ENCODE results near the gene KRT25.
"Not testable (repeated sequence)": the region's sequence is repeated elsewhere in the genome, so short reads cannot be mapped to it uniquely, and the experiment has no call there.

Gene KRT25

DNA sequence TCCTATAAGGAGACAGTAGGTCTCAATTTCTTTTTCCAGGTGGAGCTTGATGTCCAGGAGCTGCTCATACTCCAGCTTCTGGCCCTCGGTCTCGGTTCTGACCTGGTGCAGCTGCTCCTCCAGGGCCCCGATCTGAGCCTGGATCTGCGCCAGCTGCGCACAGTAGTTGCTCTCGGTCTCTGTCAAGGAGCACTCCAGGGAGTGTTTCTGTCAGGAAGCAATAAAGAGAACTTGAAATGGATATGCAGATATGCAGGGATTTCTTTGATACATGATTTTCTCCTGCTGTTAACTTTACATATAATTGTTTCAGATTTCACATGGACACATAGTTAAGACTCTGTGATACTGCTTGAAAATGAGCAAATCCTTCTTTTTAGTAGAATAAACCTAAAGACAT lies 4.7 kb downstream of the KRT25 start:
- DNase-seq, result no peak

DNA sequence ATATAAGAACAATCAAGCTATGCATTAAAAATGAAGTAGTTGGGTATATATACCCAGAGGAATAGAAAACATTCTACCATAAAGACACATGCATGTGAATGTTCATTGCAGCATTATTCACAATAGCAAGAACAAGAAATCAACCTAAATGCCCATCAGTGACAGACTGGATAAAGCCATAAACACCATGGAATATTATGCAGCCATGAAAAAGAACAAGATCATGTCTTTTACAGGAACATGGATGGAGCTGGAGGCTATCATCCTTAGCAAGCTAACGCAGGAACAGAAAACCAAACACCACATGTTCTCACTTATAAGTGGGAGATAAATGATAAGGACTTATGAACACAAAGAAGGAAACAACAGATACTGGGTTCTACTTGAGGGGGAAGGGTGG lies 6.5 kb downstream of the KRT25 start:
- not testable (repeated sequence) for DNase-seq

DNA sequence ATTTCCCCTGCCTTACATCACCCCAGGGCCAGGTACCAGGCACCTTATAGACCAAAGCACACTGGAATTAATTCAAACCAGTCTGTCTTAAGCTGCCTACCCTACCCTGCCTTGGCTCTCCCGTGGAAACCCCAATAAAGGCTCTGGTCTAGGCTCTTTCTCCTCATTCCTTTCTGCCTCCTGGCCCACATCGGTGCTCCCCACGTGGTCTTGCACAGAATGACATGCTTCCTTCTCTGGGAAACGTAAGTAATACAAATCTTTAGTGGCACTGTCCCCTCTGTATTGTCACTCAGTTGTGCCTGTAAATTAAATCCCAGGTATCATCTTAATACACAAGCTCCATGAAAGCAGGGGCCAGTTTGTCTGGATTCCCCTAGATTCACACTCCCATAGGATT lies 16.6 kb downstream of the KRT25 start:
- DNase-seq, result no peak

DNA sequence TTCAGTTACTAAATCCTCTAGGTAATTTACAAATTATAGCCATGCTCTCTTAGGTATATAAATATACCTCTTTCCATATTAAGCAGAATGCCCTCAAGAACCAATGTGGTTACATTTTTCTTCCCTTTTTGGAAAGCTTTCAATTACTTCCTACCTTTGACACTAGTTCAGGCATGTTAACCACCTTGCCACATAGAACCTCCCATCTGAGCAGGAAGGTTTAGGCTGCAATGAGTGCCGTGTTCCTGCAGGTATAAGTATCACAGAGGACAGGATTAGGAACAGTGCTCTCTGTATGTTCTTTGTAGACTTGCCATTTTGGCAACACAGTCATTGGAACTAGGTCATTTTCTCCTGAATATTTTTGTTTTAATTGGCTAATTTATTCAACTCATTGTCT lies 20.1 kb downstream of the KRT25 start:
- DNase-seq, result no peak

DNA sequence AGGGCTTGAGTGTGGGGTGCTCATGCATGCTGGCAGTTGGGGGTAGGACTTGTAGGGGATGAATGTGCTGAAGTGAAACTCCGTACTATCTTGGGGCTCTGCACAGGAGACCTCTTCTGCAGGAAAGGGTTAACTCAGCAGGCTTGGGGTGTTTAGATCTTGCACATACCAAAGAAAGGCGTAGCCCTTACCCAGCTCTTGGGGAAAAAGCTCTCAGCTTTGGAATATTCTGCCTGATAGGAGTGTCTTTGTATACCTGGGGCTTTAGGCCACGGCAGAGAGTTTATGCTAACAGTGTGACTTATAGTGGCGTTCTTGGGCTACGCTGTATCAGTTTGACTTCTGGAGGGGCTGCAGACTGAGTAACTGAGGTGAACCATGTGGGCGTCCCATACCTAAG lies 21.1 kb downstream of the KRT25 start:
- no peak for DNase-seq

DNA sequence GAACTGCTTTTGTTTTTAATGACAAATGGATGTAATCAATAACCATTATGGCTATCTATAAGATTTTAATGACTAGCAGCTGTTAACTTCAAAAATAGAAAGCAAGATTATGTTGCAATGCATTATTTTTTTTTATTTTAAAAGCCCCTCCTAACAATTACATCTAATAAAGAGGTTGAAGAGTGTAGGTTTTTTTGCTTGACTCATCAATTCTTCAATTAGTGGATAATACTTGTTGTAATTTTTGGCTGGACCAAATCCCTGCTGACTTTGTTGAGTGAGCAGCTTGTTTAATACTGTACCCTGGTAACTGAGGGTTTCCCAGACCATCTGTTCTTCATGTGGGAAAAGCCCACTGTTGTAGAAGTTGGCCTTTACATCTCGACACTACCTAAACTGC lies 24.2 kb downstream of the KRT25 start:
- no peak for DNase-seq

DNA sequence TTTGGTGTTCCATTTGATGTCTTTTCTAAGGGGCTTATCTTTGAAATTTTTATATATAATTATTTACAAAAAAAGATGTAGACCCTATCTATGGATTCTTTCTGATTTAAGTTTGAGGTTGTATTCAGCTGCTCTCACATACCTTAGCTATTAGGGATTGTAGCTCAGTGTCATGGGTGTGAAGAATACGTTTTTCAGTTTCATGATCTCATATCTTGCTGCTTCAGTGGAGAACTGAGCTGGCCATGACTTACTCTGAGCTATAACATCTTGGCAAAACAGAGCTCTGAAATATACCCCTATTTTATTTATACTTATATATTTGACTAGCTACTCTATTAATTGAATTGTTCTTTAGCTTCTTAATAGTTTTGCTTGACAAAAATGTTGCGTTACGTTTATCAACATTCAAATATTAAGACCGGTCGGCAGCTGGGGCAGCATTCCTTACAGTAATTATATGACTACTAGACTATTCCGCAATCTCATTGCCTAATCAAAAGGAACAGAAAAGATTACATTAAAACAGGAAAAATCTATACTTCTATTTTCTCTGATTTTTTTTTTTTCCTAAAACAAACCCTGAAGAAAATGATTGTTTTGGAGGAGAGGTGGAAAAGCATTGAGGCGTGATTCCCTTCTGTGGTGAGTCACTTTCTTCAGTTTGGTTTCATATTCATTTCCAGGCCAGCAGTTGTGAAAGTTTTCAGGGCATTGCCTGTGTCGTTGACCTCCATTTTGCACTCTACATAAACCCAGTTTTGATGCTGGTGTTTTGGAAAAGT lies 27.5 kb downstream of the KRT25 start:
- no peak for DNase-seq

DNA sequence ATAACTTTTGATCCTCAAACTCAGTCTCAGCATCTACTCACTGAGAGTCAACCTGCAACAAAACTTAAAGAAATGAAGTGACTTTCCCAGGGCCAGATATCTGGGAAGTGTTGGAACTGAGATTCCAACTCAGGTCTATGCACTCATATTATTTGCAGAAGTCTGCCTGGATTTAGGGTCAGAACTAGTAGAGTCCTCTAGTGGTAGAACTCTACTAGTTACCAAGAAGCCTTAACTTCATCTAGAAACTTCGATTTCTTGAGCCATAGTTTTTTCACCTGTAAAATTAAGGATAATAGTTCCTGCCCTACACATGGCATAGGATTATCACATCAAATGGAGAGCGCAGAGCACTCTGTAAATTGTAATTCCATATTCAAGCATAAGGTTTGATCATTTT lies 28.2 kb downstream of the KRT25 start:
- DNase-seq, result no peak

DNA sequence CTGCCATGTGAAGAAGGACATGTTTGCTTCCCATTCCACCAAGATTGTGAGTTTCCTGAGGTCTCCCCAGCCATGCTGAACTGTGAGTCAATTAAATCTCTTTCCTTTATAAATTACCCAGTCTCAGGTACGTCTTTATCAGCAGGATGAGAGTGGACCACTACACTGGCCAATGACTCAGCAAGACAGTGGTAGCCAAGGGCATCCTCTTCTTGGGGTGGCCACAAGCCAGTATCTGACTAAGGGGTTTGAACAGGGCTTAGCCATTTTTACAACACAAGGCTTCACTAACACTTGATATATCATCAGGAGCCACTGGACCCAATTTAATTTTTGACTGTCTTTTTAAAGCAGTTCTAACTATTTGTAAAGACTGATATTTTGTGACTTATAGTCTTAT lies 30.5 kb downstream of the KRT25 start:
- DNase-seq, result no peak

DNA sequence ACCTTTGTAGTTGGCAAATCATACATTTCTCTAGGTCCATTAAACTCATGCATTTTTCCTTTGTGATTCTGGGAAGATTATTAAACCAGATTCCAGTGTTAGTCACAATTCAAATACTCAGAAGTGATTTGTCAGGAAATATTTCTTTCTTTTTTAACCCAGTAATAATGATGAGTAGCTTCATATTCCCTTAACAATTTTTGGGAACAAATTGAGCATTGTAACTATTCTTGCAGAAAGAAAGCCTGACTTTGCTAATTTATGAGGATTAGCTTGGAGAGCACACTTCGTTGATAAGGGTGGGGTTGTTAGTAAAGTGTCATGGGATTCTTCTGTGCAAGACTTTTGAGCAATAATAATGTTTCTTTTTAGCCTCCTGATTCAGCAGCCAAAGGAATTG lies 32.9 kb downstream of the KRT25 start:
- no peak for DNase-seq

DNA sequence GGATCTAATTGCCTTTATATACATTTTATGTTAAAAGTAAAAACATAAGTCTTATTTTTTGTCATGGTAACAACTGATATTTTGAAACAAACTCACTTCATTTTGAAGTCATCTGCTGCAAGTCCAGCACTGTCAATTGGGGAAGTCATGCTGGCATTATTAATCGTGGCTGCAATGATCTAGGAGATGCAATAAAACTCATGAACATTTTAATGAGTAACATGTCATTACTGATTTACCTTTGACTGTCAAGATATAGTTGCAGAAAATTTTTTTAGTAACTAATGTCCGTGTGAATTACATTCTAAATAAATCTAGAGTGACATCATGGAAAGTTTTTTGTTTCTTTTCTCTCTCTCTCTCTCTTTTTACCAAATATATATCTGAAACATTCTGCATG lies 34.2 kb downstream of the KRT25 start:
- DNase-seq, result no peak

DNA sequence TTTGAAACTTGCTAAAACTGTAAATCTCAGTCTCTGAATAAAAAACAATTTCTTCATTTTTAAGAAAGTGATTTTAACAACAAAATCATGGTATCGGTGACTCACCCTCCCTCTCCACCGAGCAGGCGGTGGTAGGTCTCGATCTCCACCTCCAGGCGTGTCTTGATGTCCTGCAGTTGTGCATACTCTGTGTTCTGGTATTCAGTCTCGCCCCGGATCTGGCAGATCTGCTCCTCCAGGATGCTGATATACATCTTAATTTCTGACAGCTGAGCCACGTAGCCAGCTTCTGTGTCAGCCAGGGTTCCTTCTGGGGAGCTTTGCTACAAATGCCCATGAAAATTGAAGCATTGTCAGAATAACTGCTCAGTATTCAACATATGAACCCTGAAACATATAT lies 36.2 kb downstream of the KRT25 start:
- DNase-seq, result no peak

DNA sequence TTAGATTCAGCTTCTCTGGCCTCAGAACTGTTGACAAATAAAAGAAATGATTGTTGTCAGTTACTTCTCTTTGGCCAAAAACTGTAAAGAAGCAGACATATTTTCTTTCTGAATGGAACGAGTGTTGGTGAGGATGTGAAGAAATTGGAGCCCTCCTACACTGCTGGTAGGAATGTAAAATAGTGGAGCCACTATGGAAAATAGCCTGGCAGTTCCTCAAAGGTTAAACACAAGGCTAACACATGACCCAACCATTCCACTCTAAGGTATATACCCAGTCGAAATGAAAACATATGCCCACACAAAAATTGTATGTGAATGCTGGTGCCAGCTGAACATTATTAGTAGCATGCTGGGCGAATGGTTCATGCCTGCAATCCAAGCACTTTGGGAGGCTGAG lies 37.4 kb downstream of the KRT25 start:
- no peak for DNase-seq

DNA sequence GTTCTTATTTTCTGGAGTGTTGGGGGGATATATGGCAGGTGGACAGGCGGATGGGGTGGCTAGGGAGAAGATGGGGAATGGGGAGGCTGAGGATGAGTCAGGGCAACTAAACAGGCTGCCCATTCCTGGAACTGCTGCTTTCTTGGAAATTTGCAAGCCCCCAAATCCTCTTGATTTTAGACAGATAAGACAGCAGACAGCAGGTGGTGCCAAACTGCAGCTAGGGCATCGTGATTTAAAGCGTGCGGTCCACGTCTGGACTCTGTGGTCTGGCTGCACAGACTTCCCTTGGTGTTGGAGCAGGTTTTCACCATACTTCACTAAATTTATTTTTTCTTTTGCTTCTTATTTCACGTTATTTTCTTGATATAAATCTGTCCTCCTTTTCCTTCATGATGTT lies 40.7 kb downstream of the KRT25 start:
- no peak for DNase-seq

DNA sequence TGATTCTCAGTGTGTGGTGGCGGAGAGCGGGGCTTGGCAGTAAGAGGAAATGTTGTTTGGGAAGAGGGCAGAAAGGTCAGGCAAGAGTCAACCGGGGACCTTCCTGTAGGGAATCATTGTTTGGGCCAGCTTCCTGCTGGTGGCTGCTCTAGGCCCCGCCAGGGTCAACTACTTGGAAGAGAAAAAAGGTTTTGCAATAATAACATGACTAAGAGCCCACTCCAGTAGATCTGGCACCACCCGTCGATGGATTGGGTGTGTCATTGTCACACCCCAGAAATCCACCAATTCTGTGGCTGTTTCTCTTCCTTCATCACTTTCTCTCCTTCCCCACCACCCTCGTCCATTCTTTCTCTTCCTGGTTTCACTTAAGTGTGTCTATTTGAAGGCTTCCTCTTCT lies 47.4 kb downstream of the KRT25 start:
- no peak for DNase-seq

DNA sequence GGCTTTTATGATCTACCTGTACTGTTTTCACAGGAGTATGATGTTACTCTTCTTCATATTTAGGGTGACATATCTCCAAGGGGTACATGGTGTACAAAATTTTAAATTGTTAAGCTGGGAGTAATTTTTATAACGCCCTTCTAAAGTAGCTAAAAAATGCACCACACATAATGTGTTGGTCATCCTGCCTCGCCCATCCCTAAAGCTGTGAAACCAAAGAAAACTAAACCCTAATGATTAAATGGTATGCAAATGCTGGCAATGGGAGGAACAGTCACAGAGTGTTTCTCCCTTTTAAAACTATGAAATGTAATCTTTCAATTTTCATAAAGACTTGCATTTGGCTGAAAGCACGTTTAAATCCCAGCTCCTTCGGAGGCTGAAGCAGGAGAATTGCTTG lies 49.5 kb downstream of the KRT25 start:
- no peak for DNase-seq

DNA sequence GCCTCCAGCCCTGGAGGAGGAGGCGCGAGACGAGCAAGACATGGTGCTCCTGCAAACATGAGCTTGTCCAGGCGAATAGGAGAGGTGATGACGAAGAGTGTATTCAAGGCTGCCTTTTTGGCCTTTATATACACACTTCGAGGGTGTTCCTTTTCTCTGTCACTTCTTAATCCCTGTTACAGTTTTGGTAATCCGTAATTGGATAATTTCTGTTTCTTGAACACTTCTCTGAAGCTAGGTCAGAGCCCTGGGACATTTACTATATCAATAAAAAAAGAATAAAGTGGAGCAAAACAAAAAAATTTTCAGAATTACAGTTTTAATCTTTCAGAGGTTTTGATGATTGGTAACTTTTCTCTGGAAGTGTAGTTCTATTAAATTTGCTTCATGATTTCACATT lies 51.5 kb downstream of the KRT25 start, which contains the start of gene KRT24:
Gene KRT24, minus strand, starts transcription at position 101 of the 400 bp plus-strand sequence. Its CDS starts 59 bp downstream, at position 42.
- DNase-seq, result no peak

DNA sequence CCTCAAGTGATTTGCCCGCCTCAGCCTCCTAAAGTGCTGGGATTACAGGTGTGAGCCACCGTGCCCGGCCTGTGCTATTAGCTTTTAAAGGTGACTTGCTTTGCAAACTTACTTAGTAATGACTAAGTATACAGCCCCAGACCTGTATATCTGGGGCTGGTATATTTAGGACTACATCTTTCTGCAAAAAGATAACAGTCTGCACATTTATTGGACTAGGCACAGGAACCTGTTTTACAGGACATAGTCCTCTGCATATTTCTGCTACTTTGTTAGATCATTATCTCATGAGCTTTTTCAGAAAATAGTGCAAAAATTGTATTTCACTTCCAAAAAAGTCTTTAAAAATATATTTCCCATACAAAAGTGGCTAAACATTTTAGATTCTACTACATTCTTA lies 52.9 kb downstream of the KRT25 start:
- no peak for DNase-seq

DNA sequence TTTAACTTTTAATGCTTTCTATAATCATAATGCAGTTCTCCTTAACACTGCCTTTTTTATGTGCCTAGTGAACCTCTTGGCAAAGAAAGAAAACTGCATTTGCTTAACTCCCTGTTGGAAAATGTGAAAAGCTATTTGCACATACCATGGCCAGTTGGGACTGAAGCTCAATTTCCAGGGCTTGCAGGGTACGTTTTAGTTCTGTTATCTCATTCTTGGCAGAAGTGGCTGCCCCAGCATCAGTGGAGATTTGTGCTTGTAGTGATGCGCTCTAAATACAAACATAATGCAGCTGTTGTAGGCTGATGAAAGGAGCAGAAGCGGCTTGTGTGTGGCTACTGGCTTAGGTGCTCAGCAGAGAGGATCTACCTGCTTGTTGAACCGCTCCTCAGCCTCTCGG lies 55.3 kb downstream of the KRT25 start:
- DNase-seq, result no peak

DNA sequence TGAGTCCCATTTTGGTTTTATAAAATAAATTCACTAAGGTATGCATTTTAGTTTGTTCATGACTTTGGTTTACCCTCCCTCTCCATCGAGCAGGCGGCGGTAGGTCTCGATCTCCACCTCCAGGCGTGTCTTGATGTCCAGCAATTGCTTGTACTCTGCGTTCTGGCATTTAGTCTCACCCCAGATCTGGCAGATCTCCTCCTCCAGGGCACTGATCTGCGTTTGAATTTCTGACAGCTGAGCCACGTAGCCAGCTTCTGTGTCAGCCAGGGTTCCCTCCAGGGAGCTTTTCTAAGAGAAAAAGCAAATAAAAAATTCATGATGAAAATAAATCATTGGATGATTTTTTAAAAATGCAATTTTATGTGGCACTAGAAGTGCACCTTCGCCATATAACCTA lies 55.8 kb downstream of the KRT25 start:
- no peak for DNase-seq

Measured in activated CD4-positive, CD25-positive, alpha-beta regulatory T cell (primary cell).